Activated naive CD8-positive, alpha-beta T cell (primary cell): ENCODE results near the gene ESR2.

Source experiments
- H3K27ac Mint-ChIP-seq: one replicate; pipeline ENCODE4 v1.8.0; 2021; ENCODE audit warnings: mixed read lengths
- H3K27me3 Mint-ChIP-seq: one replicate; pipeline ENCODE4 v1.8.0; 2021; ENCODE audit warnings: mixed read lengths
- H3K36me3 Mint-ChIP-seq: one replicate; pipeline ENCODE4 v1.8.0; 2021; ENCODE audit warnings: mixed read lengths
- H3K4me1 Mint-ChIP-seq: one replicate; pipeline ENCODE4 v1.8.0; 2021; ENCODE audit warnings: low read depth, mixed read lengths
- H3K4me3 Mint-ChIP-seq: one replicate; pipeline ENCODE4 v1.8.0; 2021; ENCODE audit warnings: mild to moderate bottlenecking, mixed read lengths
- H3K9me3 Mint-ChIP-seq: one replicate; pipeline ENCODE4 v1.8.0; 2021; ENCODE audit warnings: low read depth, mixed read lengths

The ESR2 gene

GRCh38 chr14:64091217-64091616, 203.0 kb downstream of the ESR2 start:
- Mint-ChIP-seq H3K27me3 (no peaks in the 10 kb centered on the region), H3K4me1 (no peaks in the 10 kb centered on the region), H3K27ac (no peak overlapping the region), H3K9me3 (no peaks in the 10 kb centered on the region), H3K4me3 (no peak overlapping the region), H3K36me3 (peaks cover 17% of the 10 kb centered on the region)

DNA sequence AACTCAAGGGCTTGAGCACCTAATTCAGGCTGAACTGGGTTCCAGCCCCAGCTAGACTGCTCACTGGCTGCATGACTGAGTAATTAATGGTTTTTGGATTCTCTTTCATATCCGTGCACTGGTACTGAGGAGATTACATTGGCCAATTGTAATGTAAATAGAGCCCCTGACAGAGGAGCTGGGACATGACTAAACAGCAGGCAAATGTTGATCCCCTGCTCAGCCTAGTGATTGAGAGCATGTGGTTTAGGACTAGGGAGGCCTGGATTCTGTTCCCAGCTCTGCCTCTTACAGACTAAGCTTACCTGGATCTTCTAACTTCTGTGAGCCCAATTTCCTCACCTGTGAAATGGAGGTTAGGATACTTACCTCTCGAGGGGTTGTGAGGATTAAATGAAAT, 204.3 kb downstream of the ESR2 start:
- Mint-ChIP-seq H3K9me3 (no peaks in the 10 kb centered on the region), H3K4me3 (no peak overlapping the region), H3K27ac (no peak overlapping the region), H3K4me1 (no peaks in the 10 kb centered on the region), H3K27me3 (no peaks in the 10 kb centered on the region), H3K36me3 (peaks cover 17% of the 10 kb centered on the region)

DNA sequence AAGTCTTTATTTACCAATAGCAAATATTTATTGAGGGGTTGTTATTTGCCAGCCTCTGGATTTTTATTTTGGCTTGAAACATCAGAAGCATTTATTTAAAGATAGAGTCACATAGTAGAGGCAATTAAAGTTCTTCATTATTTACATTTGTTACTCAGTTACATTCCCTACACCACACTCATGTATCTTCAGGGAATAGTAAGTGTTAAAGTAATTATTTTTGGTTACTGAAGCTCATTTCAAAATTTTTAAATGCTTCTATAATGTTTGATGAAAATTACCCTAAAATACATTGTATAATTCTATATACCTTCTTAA, 205.6 kb downstream of the ESR2 start:
- Mint-ChIP-seq H3K9me3 (no peaks in the 10 kb centered on the region), H3K27me3 (no peaks in the 10 kb centered on the region), H3K4me3 (no peak overlapping the region), H3K4me1 (no peaks in the 10 kb centered on the region), H3K36me3 (peaks cover 17% of the 10 kb centered on the region), H3K27ac (no peak overlapping the region)

GRCh38 chr14:64082837-64083236, 211.3 kb downstream of the ESR2 start:
- Mint-ChIP-seq H3K27ac (peak overlapping the region; percentile 5), H3K4me1 (no peaks in the 10 kb centered on the region), H3K4me3 (no peak overlapping the region), H3K9me3 (no peaks in the 10 kb centered on the region), H3K36me3 (peaks cover 12% of the 10 kb centered on the region), H3K27me3 (no peaks in the 10 kb centered on the region)

GRCh38 chr14:64081174-64081746, 212.9 kb downstream of the ESR2 start:
- no peak overlapping the region for H3K4me3 Mint-ChIP-seq
- no peaks in the 10 kb centered on the region for H3K9me3 Mint-ChIP-seq
- no peaks in the 10 kb centered on the region for H3K4me1 Mint-ChIP-seq
- H3K27me3 Mint-ChIP-seq = no peaks in the 10 kb centered on the region
- no peak overlapping the region for H3K27ac Mint-ChIP-seq
- H3K36me3 Mint-ChIP-seq = peaks cover 9% of the 10 kb centered on the region

- no peaks in the 10 kb centered on the region for H3K4me1 Mint-ChIP-seq
- H3K27ac Mint-ChIP-seq = no peak overlapping the region
- no peaks in the 10 kb centered on the region for H3K27me3 Mint-ChIP-seq
- peaks cover 9% of the 10 kb centered on the region for H3K36me3 Mint-ChIP-seq
- H3K4me3 Mint-ChIP-seq = no peak overlapping the region
- no peaks in the 10 kb centered on the region for H3K9me3 Mint-ChIP-seq
These were observed 213.7 kb downstream of the ESR2 start for GRCh38 chr14:64080452-64080851.

DNA sequence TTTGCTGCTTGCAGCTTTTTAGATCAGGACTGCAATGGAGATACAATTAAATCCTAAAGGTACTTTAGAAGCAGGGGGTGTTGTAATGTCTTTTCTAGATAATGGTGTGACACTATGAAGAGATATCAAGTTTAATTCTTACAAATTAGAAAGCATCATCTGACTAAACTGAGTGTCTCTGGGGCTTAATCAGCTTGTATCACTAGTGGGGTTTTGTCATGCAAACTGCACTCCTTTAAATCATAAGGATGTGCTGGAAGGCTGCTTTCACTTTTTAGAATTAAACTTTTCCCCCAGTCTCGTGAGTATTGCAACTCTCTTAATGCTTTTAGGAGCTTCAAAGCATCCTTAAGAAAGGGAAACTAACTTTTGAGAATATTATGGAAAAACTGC, 218.6 kb downstream of the ESR2 start:
- peaks cover 16% of the 10 kb centered on the region for H3K36me3 Mint-ChIP-seq
- no peak overlapping the region for H3K27ac Mint-ChIP-seq
- no peaks in the 10 kb centered on the region for H3K4me1 Mint-ChIP-seq
- no peaks in the 10 kb centered on the region for H3K27me3 Mint-ChIP-seq
- no peak overlapping the region for H3K4me3 Mint-ChIP-seq
- H3K9me3 Mint-ChIP-seq = no peaks in the 10 kb centered on the region

- peaks cover 14% of the 10 kb centered on the region for H3K36me3 Mint-ChIP-seq
- H3K27me3 Mint-ChIP-seq = no peaks in the 10 kb centered on the region
- H3K4me3 Mint-ChIP-seq = no peak overlapping the region
- no peak overlapping the region for H3K27ac Mint-ChIP-seq
- H3K9me3 Mint-ChIP-seq = no peaks in the 10 kb centered on the region
- H3K4me1 Mint-ChIP-seq = no peaks in the 10 kb centered on the region
These were observed 219.1 kb downstream of the ESR2 start for GRCh38 chr14:64074961-64075612.

GRCh38 chr14:64069634-64070359, 224.4 kb downstream of the ESR2 start:
- Mint-ChIP-seq H3K27me3 (no peaks in the 10 kb centered on the region), H3K4me1 (no peaks in the 10 kb centered on the region), H3K9me3 (no peaks in the 10 kb centered on the region), H3K27ac (no peak overlapping the region), H3K36me3 (peaks cover 17% of the 10 kb centered on the region), H3K4me3 (no peak overlapping the region)

- Mint-ChIP-seq H3K4me1 (no peaks in the 10 kb centered on the region), H3K4me3 (no peak overlapping the region), H3K9me3 (no peaks in the 10 kb centered on the region), H3K27me3 (no peaks in the 10 kb centered on the region), H3K27ac (no peak overlapping the region), H3K36me3 (peaks cover 12% of the 10 kb centered on the region)
These were observed 229.7 kb downstream of the ESR2 start for GRCh38 chr14:64064447-64064846.

DNA sequence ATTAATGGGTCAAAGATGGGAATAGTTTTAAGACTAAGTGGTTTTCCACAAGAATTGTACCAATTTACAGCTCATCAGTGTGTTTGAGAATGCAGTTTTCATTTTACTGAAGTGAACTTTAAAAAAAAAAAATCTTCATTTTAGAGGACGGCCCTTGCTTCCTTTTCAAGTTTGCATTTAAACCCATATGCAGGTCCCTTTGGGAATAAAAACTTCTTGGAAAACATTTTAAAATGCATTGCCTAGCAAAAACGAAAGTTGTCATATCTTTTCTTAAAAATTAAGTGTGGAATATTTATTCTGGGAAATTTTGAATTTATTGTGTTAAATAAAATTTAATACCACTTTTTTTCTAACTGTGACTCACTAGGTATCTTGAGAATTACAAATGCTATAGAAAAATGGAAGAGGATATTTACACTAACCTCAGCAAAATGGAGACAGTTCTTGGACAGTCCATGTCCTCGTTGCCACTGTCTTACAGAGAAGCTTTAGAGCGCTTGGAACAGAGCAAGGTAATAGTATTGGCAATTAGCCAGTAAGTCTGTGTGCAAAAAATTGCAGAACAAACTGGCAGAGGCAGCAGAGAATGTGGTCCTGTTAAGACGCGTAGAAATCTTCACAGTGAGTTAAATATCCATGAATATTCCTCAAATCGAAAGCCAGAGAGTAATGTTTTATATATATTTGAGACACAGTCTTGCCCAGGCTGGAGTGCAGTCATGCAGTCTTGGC, 231.6 kb downstream of the ESR2 start:
- H3K4me1 Mint-ChIP-seq = no peaks in the 10 kb centered on the region
- peaks cover 20% of the 10 kb centered on the region for H3K36me3 Mint-ChIP-seq
- no peak overlapping the region for H3K27ac Mint-ChIP-seq
- no peaks in the 10 kb centered on the region for H3K27me3 Mint-ChIP-seq
- no peaks in the 10 kb centered on the region for H3K9me3 Mint-ChIP-seq
- no peak overlapping the region for H3K4me3 Mint-ChIP-seq

GRCh38 chr14:64061706-64062105, 232.5 kb downstream of the ESR2 start:
- no peaks in the 10 kb centered on the region for H3K9me3 Mint-ChIP-seq
- peaks cover 23% of the 10 kb centered on the region for H3K36me3 Mint-ChIP-seq
- no peak overlapping the region for H3K27ac Mint-ChIP-seq
- H3K27me3 Mint-ChIP-seq = no peaks in the 10 kb centered on the region
- H3K4me1 Mint-ChIP-seq = no peaks in the 10 kb centered on the region
- no peak overlapping the region for H3K4me3 Mint-ChIP-seq

GRCh38 chr14:64061115-64061514, 233.1 kb downstream of the ESR2 start:
- H3K27me3 Mint-ChIP-seq = no peaks in the 10 kb centered on the region
- H3K27ac Mint-ChIP-seq = no peak overlapping the region
- no peaks in the 10 kb centered on the region for H3K4me1 Mint-ChIP-seq
- H3K36me3 Mint-ChIP-seq = peaks cover 21% of the 10 kb centered on the region
- H3K9me3 Mint-ChIP-seq = no peaks in the 10 kb centered on the region
- no peak overlapping the region for H3K4me3 Mint-ChIP-seq

DNA sequence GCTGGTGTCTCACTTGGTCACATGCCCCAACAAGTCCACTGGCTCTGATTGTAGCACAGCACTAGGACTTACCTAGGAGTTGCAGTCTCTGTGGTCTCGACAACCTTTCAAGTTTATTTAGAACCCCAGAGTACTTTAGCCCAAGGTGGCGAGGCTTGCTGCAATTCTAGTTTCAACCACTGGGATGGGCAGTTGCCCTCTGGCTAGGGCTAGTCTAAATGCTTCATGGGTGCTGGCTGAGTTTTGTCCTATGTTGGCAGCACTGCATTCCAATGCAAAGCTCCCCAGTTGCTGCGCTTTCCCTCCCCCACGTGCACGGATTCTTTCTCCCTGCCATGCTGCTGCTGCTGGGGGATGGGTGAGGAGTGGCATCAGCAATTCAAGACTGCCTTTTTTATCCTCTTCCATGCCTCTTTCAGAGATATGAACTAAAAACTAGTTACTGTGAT, 233.5 kb downstream of the ESR2 start:
- H3K4me3 Mint-ChIP-seq = no peak overlapping the region
- H3K36me3 Mint-ChIP-seq = peaks cover 21% of the 10 kb centered on the region
- H3K4me1 Mint-ChIP-seq = no peaks in the 10 kb centered on the region
- no peaks in the 10 kb centered on the region for H3K9me3 Mint-ChIP-seq
- H3K27ac Mint-ChIP-seq = no peak overlapping the region
- no peaks in the 10 kb centered on the region for H3K27me3 Mint-ChIP-seq

- Mint-ChIP-seq H3K27ac (no peak overlapping the region), H3K27me3 (no peaks in the 10 kb centered on the region), H3K4me1 (no peaks in the 10 kb centered on the region), H3K9me3 (no peaks in the 10 kb centered on the region), H3K36me3 (peaks cover 21% of the 10 kb centered on the region), H3K4me3 (no peak overlapping the region)
These were observed 234.0 kb downstream of the ESR2 start for GRCh38 chr14:64060199-64060545.
